Mesenteric fat pad (tissue), 1 donor: ENCODE data around the gene VSX1. TPM values are rescaled to one million over a fixed set of nuclear protein-coding genes. Genes with fewer than 3 reads are reported as not detected.

Experiments used
- DNase-seq: peaks from one replicate; pipeline ENCODE4 v3.0.0-alpha.2; 2020; ENCODE audit warnings: low spot score
- total RNA-seq: library from RNA; stranded (reverse); fragmentation: NEBNext Ultra II Directional; extraction: Animal tissue kit (Norgen Biotek cat#: 25700); gene quantifications from one replicate; pipeline ENCODE4 v1.2.1, GENCODE V29; 2021
- donor health status: DM: yes; HTN: yes; CAD: no.

The VSX1 gene
- total RNA-seq, 1 donor from 2014 or later = not detected

GRCh38 chr20:25066386-25066785, 15.6 kb downstream of the VSX1 start:
- no peak for DNase-seq

DNA sequence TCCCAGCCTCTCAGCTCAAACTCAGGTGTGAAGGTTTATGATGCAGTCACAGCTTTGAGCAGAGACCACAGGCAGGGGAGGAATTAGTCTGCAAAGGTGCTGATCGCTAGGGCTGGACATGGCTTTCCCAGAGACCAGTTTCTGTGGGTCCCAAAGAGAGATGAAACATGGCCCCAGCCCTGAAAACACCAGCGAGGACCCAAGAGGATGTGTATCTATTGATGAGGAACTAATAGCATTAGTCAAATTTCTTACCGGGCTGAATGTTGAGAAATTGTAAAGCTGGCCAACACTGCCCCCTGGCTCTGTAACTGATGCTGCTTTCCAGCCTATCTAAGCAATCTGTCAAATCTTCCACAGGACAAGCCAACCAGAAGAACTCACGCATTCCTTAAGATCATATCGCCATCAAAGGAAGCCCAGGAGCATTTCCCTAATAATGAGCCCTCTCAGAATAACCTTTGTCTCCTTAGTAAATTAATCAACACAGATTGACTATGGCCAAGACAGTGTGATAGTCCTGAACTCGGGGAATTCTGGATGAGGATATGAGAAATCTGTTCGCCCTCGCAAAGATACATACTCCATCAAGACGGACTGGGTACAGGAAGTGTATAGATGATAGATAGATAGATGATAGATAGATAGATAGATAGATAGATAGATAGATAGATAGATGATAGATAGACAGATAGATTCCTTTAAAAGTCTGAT, 16.2 kb downstream of the VSX1 start:
- peak; percentile 37 for DNase-seq

DNA sequence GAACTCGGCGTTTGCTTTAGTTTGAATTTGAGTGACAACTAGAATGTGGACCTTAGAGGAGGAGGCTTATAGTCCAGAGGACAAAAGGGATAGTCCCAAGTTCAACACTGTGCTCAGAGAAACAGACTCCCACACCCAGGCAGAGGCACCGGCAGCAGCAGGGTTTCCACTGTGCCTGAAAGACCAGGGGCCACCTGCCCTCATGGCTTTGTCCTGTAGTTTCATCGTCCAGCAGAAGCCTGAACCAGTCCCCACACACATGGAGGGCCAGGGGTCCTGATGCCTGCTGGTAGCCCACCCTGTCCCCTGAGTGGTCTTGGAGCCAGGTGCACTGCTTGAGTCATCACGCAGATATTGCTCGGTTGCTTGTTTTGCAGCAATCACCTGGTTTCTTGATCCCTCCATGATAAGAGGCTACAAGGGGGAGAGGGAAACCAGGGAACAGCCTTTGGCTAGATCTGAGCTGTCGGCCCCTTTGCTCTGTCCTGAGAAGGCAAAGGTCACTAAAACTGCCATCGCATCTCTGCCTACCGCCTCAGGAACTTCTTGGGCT, 16.8 kb downstream of the VSX1 start:
- peak; percentile 81 for DNase-seq

GRCh38 chr20:25064561-25065071, 17.3 kb downstream of the VSX1 start:
- DNase-seq = peak; percentile 64

GRCh38 chr20:25063981-25064380, 18.0 kb downstream of the VSX1 start:
- no peak for DNase-seq

GRCh38 chr20:25063546-25063945, 18.4 kb downstream of the VSX1 start:
- no peak for DNase-seq

DNA sequence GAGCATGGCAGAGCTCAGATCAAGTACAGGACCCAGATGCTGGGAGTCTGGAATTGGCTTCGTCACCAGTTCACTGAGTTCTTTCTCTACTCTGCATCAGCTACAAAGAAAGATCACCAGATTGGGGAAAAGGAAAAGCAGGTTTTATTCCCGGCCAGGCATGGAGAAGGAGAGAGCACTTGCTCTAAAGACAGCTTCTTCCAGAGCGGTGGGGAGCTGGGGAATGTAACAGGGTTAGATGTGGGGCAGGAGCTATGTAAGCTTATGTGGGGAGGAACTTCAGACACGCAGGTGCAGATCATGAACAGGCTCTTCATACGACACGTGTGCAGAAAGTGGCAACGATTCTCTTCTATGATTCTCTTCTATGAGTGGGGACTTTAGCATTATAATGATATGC, 19.1 kb downstream of the VSX1 start:
- DNase-seq = no peak

- no peak for DNase-seq
Measured at GRCh38 chr20:25061821-25062530, 20.0 kb downstream of the VSX1 start.

DNA sequence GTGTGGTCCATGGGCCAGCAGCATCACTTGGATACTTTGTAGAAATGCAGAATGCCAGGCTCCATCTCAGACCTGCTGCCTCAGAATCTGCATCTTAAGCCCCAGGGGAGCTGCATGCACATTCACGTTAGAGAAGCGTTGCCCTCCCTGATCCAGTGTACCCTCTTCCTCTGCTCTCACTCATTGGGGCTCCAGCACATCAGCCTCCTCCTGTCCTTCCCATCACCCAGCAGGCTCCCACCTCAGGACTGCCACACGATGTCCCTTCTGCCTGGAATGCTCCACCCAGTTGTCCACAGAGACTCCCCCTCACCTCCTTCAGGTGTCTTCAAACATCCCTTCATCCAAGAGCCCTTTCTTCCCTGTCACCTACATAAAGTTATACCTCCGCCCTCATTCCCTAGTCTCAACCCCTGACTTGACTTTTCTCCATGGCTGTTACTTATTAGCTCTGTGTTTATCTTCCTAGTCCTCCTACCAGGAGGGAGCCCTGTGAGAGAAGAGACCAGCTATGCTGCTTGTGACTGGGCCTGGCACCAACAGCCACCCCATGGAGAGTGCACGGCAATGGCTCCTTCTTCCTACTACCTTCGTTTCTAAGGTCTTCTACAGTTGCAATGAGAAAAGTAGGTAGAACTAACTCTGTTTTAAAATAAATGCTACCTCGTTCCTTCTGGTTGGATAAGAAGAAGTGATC, 20.7 kb downstream of the VSX1 start:
- no peak for DNase-seq

- peak; percentile 55 for DNase-seq
Measured at GRCh38 chr20:25059866-25060465, 22.0 kb downstream of the VSX1 start.

DNA sequence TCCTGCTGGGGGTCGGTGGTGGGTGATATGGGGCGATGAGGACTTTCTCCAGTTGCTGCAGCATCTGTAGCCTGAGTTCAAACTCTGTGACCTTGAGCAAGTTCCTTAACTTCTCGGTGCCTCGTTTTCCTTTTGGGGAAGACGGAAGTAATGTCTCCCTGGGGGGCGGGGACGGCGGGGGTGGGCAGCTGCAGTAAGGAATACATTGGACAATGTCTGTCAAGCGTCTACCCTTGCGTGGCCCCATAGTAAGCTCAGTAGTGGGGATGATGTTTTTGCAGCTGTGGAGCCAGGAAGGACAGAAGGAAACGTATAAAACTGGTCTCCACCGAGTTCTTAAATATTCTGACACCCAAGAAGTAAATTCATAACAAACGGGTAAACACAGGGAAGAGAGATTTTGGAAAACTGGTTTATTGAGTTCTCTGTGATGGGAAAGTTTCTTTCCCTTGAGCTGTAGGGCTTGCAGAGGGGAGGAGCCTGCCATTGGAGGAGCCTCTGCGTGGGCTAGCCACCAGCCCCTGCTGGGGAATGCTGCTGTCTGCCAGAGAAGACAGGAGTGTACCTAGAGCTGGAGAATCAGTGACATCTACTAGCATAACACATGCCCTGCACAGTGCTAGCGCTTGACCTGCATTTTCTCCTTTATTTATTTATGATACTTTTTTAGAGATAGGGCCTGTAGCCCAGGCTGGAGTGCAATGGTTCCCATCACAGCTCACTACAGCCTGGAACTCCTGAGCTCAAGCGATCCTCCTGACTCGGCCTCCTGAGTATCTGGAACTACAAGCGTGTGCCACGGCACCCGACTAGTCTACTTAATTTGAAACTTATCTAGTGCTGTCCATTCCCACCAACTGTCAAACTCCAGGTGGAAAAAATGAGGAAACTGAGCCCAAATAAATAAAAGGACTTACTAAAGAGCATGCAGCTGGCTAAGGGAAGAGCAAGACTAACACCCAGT, 22.8 kb downstream of the VSX1 start:
- DNase-seq = peak; percentile 68

- DNase-seq = no peak
Measured at GRCh38 chr20:25058051-25058846, 23.7 kb downstream of the VSX1 start, which contains the start of gene ACSS1. Gene ACSS1 (minus strand): TSS chr20:25058139. CDS start chr20:25058102, 37 bp downstream.

GRCh38 chr20:25057234-25058050, 24.5 kb downstream of the VSX1 start:
- DNase-seq = no peak

DNA sequence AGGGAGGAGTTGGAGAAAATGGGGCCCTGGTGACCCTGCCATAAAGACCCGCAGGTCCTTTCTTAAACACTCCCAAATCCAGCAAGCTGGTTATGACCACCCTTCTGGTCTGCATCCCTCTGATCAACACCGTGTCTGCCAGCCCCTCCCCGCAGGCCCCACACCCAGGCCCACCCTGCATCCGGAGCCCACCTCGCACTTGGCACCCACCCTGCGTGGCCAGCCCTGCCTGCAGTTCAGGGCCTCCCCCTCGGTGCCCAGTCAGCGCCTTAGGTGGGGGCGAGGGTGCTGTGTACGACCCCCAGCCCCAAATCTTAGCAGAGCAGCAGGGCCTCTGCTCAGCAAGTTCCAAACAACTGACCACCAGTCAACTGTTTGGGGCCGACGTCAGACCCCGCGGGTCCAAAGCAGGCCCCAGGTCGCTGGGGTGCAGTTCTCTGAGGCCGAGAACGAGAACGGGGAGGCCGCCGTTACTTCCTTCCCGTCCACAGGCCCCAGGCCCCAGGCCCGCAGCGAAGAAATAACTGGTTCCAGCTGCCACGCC, 25.2 kb downstream of the VSX1 start:
- no peak for DNase-seq

GRCh38 chr20:25055711-25056495, 26.0 kb downstream of the VSX1 start:
- no peak for DNase-seq

DNA sequence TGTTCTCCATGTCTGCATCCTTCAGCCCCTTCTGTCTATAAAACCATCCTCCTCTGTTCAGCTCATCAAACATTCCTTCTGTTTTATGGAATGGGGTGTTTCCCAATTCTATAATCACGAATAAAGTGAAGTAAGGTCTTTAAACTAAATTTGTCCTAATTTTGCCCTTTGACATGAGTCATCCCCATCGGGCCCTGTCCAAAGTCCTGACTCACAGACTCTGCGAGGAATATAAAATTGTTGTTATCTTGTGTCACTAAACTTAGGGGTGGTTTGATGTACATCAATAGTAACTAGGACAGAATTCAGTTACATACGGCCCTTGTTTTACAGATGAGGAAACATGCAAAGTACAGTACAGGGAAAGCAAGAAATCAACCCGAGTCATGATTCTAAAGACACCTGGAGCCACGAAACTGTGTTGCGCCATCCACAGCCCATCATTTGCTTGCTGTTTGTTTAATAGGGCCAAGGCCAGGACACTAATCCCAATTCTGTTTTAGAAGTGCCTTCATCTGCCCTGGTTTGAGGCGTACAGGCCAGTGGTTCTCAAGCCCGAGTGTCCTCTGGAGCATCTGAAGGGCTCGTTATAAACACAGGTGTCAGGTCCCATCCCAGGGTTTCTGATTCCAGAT, 26.8 kb downstream of the VSX1 start:
- no peak for DNase-seq
